ENCODE measurements around the gene CTCF.

CTCF gene

DNA sequence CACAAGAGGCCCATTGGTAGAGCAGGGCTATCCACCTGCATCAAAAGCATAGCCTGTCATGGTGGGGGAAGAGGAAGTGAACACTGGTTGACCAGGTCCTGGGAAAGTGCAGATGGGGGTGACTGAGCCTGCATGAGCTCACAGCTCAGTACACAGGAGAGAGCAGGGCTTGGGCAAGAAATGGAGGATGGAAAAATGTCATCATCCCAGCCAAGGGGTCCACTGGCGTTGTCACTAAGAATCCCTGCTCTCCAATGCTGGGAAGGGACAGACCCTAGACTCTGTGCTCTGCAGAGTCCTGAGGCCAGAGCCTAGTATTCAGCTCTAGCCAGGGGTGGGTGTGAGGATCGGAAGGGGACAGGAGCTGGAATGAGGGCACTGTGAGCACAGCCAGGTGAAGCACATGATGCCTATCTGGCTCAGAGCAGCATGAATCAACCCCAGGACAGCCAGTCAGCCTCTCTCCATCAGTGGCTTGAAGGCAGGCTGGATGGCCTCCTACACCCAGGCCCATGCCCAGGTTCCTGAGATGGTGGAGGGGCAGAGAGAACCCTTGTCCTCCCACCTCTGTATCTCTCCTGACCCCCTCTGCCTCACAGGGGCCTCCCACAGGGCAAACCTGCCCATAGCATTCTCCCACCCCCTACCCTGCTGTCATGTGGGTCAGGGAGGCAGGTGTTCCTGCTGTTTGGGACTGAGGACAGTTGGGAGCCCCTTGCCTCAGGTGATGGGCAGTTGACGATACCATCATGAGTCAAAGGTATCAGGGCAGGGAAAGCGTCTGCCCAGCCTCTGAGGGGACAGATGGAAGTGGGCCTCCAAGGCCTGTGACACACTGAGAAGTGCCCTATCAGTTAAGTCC is 13.8 kb upstream of the CTCF start:
- no peak for DNase-seq (ENCODE audit: low read depth)

DNA sequence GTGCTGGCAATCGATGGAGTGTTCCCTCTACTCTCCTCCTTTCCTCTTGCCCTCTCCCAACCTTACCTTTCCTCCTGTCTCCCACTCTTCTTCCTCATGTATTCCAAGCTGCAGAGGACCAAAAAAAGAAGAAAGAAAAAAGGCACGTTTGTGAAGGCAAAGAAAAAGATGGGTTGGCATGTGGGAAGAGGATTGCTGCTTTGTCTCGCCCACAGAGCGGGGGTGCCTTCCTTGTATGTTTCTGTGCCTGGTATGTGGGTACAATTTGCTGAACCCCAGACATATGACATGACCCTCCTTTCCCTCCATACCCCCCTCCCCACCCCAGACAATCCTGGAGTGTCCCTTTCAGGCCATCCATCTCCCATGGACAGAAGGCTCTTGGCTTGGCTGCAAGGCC is 13.1 kb upstream of the CTCF start:
- no peak for DNase-seq (ENCODE audit: low read depth)

DNA sequence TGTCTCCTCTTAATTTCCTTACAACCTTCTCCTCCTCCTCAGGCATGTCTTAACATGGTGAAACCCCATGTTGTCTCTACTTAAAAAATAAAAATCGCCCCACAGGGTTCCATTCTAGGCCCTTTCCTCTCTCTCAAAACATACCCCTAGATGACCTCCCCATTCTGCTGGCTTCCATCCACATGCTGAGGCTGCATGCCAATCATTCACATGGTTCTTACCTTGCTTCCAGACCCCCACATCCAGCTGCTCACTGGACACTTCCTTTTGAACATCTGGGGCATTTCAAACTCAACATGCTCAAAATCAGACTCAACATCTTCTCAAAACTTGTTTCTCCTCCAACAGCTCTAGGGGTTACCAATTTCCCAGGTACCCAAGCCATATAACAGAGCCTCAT is 12.4 kb upstream of the CTCF start:
- no peak for DNase-seq (ENCODE audit: low read depth)

DNA sequence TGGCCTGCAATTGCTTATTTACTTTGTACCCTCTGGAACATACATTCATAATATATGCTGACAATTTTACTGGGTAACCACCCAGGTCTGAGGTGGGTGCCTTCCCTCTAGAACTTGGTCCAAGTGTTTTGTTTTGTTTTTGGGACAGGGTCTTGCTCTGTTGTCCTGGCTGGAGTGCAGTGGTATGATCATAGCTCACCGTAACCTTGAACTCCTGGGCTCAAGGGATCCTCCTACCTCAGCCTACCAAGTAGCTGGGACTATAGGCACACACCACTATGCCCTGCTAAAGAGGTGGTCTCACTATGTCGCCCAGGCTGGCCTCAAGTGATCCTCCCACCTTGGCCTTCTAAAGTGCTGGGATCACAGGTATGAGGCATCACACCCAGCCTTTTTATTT is 11.2 kb upstream of the CTCF start:
- no peak for DNase-seq (ENCODE audit: low read depth)

DNA sequence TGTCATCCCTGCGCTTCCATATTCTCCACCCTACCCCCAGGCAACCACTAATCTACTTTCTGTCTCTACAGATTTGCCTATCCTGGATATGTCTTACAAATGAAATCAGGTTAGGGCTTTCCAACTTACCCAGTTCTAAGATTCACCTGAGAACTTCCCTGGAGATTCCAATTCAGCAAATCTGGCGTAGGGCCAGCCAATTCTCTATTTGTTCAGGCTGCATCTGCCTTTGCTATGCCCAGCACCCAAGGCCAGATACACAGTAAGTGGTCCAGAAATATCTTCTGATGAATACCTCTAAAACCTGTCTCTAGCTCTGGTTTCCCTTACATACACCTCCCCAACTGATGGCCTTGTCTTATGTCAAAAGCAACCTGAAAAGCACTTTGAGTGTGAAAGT is 10.4 kb upstream of the CTCF start:
- no peak for DNase-seq (ENCODE audit: low read depth)

DNA sequence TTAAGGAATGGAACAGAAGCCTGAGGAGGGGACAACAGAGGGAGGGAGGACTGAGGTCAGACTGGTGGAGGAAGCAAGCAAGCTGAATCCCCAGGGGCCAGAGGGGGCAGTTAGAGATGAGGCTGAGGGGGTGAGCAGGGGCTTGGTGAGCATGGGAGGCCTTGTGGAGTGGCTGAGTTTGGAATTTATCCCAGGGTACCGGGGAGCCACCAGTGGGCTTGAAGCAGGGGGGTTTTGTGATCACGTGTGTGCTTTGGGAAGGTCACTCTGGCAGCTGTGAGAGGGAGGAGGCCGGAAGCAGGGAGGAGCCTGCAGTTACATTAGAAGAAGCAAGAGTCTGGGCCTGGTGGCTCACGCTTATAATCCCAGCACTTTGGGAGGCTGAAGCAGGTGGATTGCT is 9.8 kb upstream of the CTCF start:
- no peak for DNase-seq (ENCODE audit: low read depth)

DNA sequence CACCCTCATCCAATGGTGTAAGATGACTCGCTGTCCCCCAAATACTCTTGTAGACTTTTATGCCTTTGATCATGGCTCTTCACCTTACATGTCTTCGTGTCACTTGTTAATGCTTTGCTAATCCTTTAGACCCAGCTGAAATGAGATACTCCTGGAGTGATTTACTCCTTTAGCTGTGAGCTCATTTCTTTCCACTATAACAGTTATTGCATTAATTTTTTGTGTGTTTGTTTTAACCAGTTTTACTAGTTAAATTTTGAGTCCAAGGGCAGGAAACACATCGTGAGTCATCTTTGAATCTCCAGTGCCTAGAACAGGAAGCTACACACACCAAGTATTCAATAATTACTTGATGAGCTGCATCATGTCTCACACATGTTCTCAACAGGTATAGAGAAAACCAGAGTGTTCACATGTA is 6.5 kb upstream of the CTCF start:
- DNase-seq (ENCODE audit: low read depth), result peak; percentile 88

DNA sequence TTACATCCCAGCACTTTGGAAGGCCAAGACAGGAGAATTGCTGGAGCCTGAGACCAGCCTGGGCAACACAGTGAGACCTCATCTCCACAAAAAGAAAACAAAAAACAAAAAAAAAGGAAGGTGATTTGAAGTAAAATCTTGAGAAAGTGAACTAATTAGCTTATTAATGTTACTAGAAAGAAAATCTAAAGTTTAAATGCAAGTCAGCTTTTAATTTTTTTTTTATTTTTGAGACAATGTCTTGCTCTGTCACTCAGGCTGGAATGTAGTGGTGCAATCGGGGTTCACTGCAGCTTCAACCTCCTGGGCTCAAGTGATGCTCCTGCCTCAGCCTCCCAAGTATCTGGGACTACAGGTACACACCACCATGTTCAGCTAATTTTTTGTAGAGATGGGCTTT is 3.5 kb upstream of the CTCF start:
- no peak for DNase-seq (ENCODE audit: low read depth)

DNA sequence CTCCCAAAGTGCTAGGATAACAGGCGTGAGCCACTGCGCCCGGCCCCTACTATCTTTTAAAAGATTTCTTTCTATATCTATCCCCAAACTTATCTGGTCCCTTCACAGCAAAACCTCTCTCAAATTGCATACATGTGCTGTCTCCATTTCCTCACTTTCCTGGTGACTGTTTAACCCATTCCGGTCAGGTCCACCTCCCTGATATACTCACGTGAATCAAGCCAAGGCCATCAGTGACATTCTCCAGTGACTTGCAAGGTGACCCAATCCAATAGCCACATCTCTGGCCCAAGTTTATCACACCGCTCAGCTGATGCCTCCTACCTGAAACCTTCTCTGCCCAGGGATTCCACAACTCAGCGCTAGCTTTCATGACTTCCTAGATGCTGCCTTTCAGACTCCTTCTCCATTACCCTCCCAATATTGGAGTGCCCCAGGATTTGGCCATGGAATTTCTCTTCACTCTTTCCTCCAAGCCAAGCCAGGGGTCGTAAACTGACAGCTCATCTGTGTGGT is 1.4 kb upstream of the CTCF start:
- peak; percentile 27 for DNase-seq (ENCODE audit: low read depth)

DNA sequence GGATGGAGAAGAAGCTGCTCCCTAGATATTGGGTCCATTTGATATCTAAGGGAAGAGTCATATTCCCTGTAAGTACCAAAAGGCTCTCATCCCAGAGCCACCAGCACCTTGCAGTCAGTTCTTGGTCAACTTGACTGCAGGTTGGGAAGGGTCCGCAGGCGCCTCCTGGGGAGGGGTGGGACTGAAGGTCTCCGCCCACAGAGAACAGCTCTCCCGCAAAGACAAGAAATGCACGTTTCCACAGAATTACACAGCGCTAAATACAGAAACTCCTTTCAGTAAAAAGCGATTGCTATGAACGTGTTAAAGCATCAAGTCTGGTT is 864 bp upstream of the CTCF start:
- no peak for DNase-seq (ENCODE audit: low read depth)

DNA sequence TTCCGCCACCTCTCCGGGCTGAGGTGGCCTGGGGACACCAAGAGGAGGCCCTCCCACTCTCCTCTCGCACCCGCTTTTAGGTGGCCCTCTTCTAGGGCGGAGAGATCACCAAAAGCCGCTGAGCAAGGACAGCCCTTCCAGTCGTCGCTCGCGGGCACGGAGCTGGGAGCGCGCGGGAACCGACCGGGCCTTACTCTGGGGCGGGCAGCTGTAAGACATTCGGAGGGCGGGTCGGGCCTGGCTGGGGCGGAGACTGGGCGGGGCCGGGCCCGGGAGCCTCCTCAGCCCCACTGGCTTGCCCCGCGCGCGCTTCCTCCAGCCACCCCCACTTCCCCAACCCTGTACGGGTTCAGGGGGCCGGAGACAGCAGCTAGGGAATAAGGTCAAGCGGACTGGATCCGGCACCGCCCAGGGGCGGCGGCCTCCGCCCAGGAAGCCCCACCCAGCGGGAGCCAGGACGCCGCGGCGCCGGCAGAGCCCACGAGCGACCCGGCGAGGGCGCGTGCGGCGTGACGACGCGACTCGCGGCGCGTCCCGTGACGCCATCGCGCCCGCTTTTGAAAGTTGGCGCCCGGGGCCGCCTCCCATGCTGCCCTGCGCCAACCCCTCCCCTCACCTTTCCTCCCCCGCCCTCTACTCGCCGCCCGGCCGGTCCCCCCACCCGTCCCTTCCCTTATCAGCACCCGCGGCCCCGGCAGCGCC is 351 bp upstream of the CTCF start:
- peak; percentile 98 for DNase-seq (ENCODE audit: low read depth)

DNA sequence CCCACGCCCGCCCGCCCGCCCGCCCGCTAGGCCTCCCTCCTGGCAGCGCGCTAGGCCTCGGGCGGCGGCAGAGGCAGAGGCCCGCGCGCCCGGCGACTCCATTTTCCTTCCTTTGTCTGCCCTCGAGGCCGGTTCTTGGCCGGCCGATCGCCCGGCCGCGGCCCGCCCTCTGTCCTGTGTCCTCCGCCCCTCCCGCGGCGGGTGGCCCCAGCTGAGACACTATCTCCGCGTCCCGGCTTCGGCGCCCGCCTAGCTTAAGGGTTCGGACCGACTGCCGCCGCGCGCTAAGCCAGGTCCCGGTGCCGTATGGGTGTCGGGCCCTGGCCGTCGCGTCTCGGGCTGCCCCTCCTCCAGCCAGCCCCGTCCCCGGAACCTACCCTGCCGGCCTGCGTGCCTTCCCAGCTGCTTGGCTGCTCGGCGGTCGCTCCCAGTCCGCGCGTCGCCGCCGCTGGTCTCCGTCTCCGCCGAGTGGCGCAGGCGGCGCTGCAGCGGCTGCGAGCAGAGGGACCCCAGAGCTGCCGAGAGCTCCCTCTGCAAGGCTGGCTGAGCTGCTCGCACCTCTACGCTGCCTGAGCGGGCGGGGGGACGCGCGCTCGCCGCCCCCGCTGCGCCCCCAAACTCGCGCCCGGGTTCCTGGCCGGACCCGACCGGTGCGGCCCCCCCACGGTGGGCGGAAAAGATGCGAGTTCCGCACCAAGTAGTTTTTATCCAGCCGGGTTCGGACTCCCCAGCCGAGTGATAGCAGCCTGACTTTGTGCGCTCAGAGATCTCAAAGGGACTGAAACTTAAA is 787 bp downstream of the CTCF start:
- peak; percentile 67 for DNase-seq (ENCODE audit: low read depth)

DNA sequence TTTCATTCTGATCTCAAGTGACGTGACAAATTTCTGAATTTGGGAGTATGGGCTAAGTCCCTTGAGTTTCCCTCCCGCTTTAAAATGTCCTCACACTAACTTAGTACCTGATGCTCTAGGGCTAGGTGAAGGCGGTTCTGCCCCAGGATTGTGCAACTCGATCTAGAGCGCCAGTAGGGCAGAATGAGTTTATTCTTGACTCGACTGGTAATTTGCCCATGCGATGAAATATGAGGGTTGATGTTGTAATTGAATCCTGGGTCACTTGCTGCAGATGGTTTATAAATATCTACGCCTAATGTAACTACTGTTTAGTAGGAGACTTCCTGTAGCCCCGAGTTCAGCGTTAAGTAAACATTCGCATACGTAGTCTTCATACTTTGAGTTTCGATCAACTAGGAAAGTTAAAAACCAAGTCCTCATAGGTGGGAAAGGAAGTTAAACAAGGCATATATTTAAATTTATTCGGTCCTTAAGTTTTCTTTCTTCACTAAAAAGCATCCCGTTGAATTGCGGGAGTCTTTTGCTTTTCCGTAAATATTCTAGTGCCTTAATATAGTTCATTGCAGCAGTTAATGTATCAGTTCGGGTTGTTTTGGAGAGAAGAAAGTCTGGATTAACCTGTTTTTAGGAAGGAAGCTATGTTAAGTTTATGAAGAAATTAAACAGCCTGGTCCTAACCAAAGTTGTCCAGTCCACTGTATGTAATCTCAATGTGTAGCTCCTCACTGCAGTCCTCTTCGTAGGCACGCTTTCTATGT is 1.6 kb downstream of the CTCF start:
- peak; percentile 68 for DNase-seq (ENCODE audit: low read depth)

DNA sequence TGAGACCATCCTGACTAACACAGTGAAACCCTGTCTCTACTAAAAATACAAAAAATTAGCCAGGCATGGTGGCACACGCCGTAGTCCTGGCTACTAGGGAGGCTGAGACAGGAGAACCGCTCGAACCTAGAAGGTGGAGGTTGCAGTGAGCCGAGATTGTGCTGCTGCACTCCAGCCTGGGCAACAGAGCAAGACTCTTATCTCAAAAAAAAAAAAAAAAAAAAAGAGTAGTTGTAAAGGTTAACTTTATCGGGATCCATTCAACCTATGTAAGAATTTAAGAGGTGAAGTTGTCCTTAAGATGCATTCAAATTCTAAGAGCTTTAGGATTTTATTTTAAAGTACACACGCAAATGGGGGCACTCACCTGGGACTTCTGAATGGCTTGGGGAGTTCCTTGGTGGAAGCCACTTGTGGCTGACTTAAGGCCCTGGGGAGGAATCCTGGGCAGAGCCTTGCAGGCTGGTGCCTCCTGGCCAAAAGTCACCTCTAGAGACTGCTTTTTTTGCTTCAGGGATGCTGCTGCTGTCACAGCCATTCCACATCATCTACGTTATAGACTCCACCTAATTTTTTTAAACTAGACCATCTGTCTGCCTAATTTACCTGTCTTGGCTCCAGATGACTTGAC is 3.3 kb downstream of the CTCF start:
- no peak for DNase-seq (ENCODE audit: low read depth)

DNA sequence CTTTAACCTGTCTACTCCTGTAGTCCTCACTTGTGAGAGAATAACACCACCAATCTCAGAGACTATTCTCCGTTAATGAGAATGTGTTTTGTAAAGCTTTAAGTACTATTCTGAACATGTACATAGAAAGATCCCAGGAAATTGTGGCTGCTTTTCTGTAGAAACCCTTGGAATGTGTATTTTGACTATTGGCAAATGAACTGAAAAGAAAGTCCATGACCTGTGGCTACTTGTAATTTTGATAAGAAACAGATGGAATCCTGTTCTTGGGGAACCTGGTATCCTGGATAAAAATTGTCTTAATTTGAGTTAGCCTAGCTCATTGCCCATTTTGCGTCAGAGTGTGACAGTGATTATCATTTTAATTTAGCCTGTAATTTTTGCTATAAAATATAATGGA is 9.1 kb downstream of the CTCF start:
- no peak for DNase-seq (ENCODE audit: low read depth)

DNA sequence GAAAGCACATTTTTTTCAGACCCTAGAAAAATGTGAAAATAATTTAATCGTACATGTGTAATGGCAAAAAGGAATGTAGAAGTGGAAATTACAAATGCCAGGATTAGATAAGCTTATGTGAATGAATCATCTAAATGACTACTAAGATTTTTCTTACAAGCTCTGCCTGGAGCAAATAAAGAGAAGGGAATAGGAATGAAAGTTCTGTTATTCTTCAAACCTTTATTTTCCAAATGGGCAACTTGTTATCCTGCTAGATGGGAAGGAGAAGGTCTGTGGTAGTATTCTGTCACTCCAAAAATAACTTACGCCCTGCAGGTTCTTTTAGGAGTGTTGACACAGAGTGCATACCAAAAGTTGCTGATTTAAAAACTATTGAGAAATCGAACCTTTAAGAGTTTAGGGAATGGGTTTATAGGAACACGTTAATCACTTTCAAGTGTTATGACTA is 9.7 kb downstream of the CTCF start:
- peak; percentile 77 for DNase-seq (ENCODE audit: low read depth)

DNA sequence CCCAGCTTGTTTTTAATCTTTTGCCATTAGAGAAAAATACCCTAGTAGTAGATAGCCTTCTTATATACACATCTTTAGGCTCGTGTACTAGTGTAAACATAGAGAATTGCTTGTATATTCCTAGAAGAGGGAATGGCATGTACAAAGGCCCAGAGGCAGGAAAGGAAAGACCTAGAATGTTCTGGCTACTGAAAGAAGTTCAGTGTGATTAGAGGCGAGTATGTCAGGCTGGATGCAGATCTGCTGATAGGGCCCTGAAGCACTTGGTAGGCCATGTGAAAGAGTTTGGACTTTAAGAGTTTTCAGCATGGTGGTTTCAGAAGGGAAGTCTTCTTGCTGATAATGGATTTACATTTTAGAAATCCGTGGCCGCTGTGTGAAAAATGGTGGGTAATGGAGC is 17.4 kb downstream of the CTCF start:
- no peak for DNase-seq (ENCODE audit: low read depth)

DNA sequence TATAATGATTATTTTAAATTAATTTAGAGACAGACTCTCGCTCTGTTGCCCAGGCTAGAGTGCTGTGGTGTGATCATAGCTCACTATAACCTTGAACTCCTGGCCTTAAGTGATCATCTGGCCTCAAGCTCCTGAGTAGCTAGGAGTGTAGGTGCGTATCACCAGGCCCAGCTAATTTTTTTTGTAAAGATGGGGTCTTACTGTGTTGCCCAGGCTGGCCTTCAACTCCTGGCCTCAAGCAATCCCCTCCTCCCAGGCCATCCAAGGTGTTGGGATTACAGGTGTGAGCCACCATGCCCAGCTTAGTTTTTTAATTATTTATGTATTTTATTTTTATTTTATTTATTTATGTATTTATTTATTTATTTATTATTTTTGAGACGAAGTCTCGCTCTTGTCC is 17.9 kb downstream of the CTCF start:
- DNase-seq (ENCODE audit: low read depth), result no peak

DNA sequence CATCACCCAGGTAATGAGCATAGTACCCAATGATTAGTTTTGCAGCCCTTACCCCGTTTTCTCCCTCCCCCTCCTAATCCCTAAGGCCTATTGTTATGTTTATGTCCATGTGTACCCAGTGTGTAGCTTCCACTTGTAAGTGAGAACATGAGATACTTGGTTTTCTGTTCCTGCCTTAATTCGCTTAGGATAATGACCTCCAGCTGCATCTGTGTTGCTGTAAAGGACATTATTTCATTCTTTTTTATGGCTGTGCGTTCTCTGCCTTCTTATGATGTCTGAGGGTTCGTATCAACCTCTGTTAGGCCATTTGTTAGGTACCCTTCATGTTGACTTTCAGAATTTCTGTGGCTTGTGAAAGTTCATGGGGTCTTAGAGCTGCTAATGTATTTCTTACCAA is 31.0 kb downstream of the CTCF start:
- no peak for DNase-seq (ENCODE audit: low read depth)

DNA sequence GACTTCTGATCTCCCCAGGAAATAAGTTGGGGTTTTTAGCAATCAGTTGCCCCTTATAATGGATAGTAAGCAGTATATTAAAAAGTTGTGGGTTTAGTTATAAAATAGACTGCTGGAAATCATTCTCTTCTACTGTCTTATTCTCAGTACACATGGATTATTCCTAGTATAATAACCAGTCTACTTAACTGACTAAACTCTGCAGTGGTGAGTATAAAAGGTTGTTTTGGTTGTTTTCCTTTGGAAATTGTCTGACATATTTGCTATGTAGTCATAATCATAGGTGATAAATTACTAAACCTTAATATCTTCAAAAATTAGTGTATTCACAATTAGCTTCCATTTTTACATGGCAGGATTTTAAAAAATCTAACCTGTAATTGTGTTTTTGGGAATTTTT is 31.4 kb downstream of the CTCF start:
- DNase-seq (ENCODE audit: low read depth), result no peak

DNA sequence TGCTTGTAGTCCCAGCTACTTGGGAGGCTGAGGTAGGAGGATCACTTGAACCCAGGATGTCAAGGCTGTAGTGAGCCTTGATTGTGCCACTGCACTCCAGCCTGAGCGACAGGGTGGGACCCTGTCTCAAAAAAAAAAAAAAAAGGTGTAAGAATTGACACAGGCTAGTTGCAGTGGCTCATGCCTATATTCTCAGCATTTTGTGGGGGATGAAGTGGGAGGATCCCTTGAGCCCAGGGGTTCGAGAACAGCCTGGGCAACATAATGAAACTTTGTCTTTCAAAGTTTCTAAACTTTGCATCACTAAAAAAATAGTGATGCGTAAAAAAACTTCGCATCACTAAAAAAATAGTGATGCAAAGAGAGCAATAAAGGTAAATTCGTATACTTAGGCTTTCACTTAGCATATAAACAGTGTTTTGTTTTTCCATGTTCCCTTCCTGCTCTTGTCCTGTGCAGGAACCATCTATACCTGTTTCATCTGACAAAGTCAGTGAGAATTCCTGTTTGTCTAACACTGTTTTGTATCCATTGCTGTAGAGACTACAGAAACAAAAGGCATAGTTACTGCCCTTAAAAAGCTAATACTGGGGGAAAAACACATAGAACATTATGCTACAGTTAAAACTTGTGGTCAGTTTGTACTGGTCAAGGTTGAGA is 32.1 kb downstream of the CTCF start:
- DNase-seq (ENCODE audit: low read depth), result no peak

All from ELR (cell line).